ENCODE data around the gene SASH1.

The SASH1 gene

GRCh38 chr6:148450866-148451265, 108.2 kb downstream of the SASH1 start:
- no peaks in the 10 kb centered on the region for H3K4me1 ChIP-seq (ENCODE audit: insufficient read depth, low read length)
- H3K79me2 ChIP-seq (ENCODE audit: insufficient read depth, low read length), result no peaks in the 10 kb centered on the region
- TF ChIP-seq EZH2 (IDR thresholded peaks at IDR 0.05; ENCODE audit: borderline replicate concordance, low read depth, low read length, severe bottlenecking) (no peak), CTCF (IDR thresholded peaks at IDR 0.05; ENCODE audit: borderline replicate concordance, extremely low read depth, low read length, poor library complexity, severe bottlenecking) (no peak)
- H3K4me3 ChIP-seq (ENCODE audit: low read depth in 1 of 2, low read length in 2 of 2), result no peak overlapping the region
- no peak for ATAC-seq (ENCODE audit: insufficient read depth, low read depth)
- no peak for DNase-seq
- no peak overlapping the region for H3K4me2 ChIP-seq (ENCODE audit: insufficient read depth, low read length)
- peaks cover 15% of the 10 kb centered on the region for H3K27me3 ChIP-seq (ENCODE audit: insufficient read depth, low read length, poor library complexity)
- no peak overlapping the region for H2AFZ ChIP-seq (ENCODE audit: low read depth, low read length)
- no peak overlapping the region for H3K27ac ChIP-seq (ENCODE audit: low read length)
- H3K9ac ChIP-seq (ENCODE audit: low read depth, low read length), result no peak overlapping the region
- peaks cover 3% of the 10 kb centered on the region for H4K20me1 ChIP-seq (ENCODE audit: insufficient read depth, low read length)
- no peaks in the 10 kb centered on the region for H3K36me3 ChIP-seq (ENCODE audit: insufficient read depth, low read length)
- H3K9me3 ChIP-seq (ENCODE audit: insufficient read depth, low read length, severe bottlenecking), result no peaks in the 10 kb centered on the region

GRCh38 chr6:148451690-148452089, 109.1 kb downstream of the SASH1 start:
- H3K9me3 ChIP-seq (ENCODE audit: insufficient read depth, low read length, severe bottlenecking), result no peaks in the 10 kb centered on the region
- no peaks in the 10 kb centered on the region for H3K4me1 ChIP-seq (ENCODE audit: insufficient read depth, low read length)
- no peaks in the 10 kb centered on the region for H3K36me3 ChIP-seq (ENCODE audit: insufficient read depth, low read length)
- H3K79me2 ChIP-seq (ENCODE audit: insufficient read depth, low read length), result no peaks in the 10 kb centered on the region
- no peak for TF ChIP-seq EZH2 (IDR thresholded peaks at IDR 0.05; ENCODE audit: borderline replicate concordance, low read depth, low read length, severe bottlenecking)
- TF ChIP-seq CTCF (IDR thresholded peaks at IDR 0.05; ENCODE audit: borderline replicate concordance, extremely low read depth, low read length, poor library complexity, severe bottlenecking), result no peak
- H3K9ac ChIP-seq (ENCODE audit: low read depth, low read length), result no peak overlapping the region
- H3K27ac ChIP-seq (ENCODE audit: low read length), result no peak overlapping the region
- peaks cover 3% of the 10 kb centered on the region for H4K20me1 ChIP-seq (ENCODE audit: insufficient read depth, low read length)
- no peak overlapping the region for H3K4me3 ChIP-seq (ENCODE audit: low read depth in 1 of 2, low read length in 2 of 2)
- peak; percentile 96 for ATAC-seq (ENCODE audit: insufficient read depth, low read depth)
- peaks cover 15% of the 10 kb centered on the region for H3K27me3 ChIP-seq (ENCODE audit: insufficient read depth, low read length, poor library complexity)
- H2AFZ ChIP-seq (ENCODE audit: low read depth, low read length), result no peak overlapping the region
- H3K4me2 ChIP-seq (ENCODE audit: insufficient read depth, low read length), result no peak overlapping the region
- DNase-seq, result peak; percentile 54

GRCh38 chr6:148452876-148453275, 110.2 kb downstream of the SASH1 start:
- Histone ChIP-seq H3K36me3 (ENCODE audit: insufficient read depth, low read length) (no peaks in the 10 kb centered on the region), H3K4me3 (ENCODE audit: low read depth in 1 of 2, low read length in 2 of 2) (no peak overlapping the region), H3K4me2 (ENCODE audit: insufficient read depth, low read length) (no peak overlapping the region), H3K4me1 (ENCODE audit: insufficient read depth, low read length) (no peaks in the 10 kb centered on the region), H3K79me2 (ENCODE audit: insufficient read depth, low read length) (no peaks in the 10 kb centered on the region), H2AFZ (ENCODE audit: low read depth, low read length) (no peak overlapping the region), H4K20me1 (ENCODE audit: insufficient read depth, low read length) (peaks cover 3% of the 10 kb centered on the region), H3K9ac (ENCODE audit: low read depth, low read length) (no peak overlapping the region), H3K9me3 (ENCODE audit: insufficient read depth, low read length, severe bottlenecking) (no peaks in the 10 kb centered on the region), H3K27ac (ENCODE audit: low read length) (no peak overlapping the region), H3K27me3 (ENCODE audit: insufficient read depth, low read length, poor library complexity) (peaks cover 13% of the 10 kb centered on the region)
- ATAC-seq (ENCODE audit: insufficient read depth, low read depth), result no peak
- TF ChIP-seq CTCF (IDR thresholded peaks at IDR 0.05; ENCODE audit: borderline replicate concordance, extremely low read depth, low read length, poor library complexity, severe bottlenecking), result no peak
- no peak for DNase-seq

GRCh38 chr6:148453906-148454305, 111.3 kb downstream of the SASH1 start:
- Histone ChIP-seq H3K27me3 (ENCODE audit: insufficient read depth, low read length, poor library complexity) (peaks cover 10% of the 10 kb centered on the region), H3K9me3 (ENCODE audit: insufficient read depth, low read length, severe bottlenecking) (no peaks in the 10 kb centered on the region), H4K20me1 (ENCODE audit: insufficient read depth, low read length) (peaks cover 3% of the 10 kb centered on the region), H3K27ac (ENCODE audit: low read length) (no peak overlapping the region), H3K79me2 (ENCODE audit: insufficient read depth, low read length) (no peaks in the 10 kb centered on the region), H3K4me1 (ENCODE audit: insufficient read depth, low read length) (no peaks in the 10 kb centered on the region), H3K9ac (ENCODE audit: low read depth, low read length) (no peak overlapping the region), H3K4me3 (ENCODE audit: low read depth in 1 of 2, low read length in 2 of 2) (no peak overlapping the region), H3K36me3 (ENCODE audit: insufficient read depth, low read length) (no peaks in the 10 kb centered on the region), H2AFZ (ENCODE audit: low read depth, low read length) (no peak overlapping the region), H3K4me2 (ENCODE audit: insufficient read depth, low read length) (no peak overlapping the region)
- TF ChIP-seq EZH2 (IDR thresholded peaks at IDR 0.05; ENCODE audit: borderline replicate concordance, low read depth, low read length, severe bottlenecking) (no peak), CTCF (IDR thresholded peaks at IDR 0.05; ENCODE audit: borderline replicate concordance, extremely low read depth, low read length, poor library complexity, severe bottlenecking) (no peak)
- DNase-seq, result no peak
- ATAC-seq (ENCODE audit: insufficient read depth, low read depth), result no peak
